GM18867 (cell line): Measurements from ENCODE around the gene EPN2.
"Not testable (repeated sequence)": the region's sequence is repeated elsewhere in the genome, so short reads cannot be mapped to it uniquely, and the experiment has no call there.

Experiments used
- ATAC-seq: cut with Tn5 transposase; IDR thresholded peaks from one replicate; pipeline ENCODE4 v1.9.1; 2021; ENCODE audit warnings: mild to moderate bottlenecking, moderate library complexity; ENCODE audit not compliant: unreplicated experiment

Gene EPN2

DNA sequence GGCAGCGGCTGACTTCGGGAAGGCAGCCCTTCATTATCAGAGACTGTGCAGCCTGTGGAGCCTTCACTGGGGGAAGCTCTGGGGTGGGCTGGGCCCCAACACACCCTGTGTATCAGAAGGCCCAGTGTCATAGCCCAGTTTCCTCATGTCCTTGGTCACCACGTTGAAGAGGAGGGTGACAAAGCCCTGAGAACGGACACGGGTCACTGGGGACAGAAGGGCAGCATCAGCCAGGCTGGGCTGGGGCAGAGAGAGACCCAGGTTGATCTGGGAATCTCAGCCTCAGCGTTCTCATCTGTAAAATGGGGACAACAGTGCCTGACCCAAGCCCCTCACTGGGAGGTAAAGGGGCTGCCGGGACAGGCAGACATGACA is 106.1 kb downstream of the EPN2 start:
- ATAC-seq, result no peak

DNA sequence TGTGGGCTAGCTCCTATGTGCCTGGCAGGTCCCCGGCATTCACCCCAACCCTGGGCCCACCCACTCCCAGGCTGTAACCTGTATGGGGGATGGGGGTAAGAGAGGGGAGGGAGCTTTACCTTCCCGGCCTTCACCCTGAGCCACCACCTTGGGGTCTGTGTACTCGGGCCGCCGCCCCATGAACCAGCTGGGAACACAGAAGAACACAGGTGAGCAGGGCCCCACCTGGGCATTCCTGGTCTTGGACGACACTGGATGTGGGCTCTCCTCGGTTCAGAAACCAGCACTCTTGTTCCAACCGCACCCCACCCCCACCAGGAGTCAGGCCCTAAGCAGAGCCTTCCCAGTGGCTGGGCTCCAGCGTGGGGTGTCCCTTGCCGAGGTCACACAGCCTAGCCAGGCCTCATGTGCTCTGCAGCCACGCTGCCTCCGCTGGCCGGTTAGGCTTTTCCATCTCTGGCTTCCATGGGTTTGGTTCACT is 106.5 kb downstream of the EPN2 start:
- no peak for ATAC-seq

DNA sequence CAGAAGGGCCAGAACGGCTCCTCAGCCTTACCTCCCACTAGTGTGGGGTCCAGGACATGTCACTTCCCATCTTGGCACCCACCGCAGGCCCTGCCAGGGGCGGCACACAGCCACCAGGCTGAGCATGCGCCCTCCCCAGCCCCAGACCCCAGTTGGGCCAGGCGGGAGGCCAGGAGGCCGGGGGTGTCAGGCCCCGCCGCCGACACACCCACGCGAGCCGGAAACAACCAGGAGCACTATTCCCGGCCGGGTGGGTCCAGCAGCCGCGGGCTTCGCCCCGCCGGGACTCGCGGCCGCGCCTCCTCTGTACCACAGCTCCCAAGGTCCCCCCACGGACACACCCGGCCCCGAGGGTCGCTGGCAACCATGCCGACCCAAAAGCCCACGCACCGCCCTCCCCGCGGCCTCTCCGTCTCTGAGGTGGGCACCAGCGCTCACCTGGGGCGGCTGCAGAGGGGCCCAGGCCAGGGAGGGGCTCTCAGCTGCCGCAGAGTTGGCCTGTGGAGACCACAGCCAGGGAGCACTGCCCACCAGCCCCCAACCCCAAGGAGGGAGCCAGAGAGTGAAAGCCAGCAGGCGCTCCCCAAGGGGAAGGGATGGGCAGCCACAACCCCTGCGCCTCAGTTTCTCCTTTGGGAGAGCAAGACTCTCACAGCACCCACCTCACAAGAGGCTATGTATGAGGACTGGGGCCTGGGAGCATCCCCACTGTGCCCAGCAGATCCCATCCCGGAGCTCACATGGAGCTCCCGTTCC is 107.3 kb downstream of the EPN2 start:
- ATAC-seq, result no peak

DNA sequence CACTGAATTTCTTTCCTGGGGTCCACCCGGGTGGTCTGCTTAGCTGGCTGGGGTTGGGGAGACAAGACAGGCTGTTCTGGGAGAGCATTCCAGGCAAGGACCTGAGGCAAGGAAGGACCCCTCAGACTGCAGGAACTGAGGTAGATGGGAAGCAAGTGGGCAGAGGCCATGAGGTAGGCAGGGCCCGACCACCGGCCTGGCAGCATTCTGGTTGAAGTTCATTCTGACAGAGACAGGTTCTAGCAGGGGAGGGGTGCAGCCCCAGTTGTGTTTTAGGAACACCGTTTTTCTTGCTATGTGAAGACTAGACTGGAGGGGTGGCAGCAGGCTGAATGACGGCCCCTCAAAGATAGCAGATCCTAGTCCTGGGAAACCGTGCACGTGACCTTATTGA is 107.9 kb downstream of the EPN2 start:
- ATAC-seq, result no peak

DNA sequence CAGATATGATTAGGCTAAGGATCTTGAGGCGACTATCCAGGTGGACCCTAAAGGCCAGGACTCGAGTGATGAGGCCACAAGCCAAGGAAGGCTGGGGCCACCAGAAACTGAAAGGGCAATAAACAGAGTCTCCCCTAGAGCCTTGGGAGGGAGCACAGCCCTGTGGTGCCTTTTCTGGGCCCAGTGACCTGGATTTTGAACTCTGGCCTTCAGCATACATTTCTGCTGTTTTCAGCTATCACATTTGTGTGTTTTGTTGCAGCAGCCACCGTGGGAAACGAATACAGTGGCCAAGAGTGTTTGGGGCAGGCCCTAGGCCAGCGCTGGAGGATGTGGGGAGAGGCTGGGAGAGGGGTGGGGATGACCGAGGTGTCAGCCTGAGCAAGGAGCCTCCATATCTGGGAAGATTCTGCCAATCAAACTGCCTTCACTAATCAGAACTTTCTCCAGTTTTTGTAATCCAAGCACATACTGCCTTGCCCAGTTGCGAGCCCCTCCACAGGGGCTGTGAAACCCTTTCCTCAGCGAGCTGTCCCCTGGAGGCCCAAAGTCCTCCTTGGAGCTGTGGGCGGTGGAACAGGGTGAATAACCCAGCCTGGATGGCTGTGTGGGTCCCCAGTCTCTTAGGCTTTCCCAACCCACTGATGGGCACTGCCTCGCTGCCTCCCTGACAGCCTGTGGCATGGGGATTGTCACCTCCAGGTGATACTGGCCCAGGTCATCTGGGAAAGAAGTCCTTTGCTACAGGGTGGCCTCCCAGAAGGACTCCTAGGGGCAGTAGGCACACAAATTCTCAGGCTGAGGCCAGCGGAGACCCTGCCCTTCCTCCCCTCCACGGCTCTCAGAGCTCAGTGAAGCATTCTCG is 108.6 kb downstream of the EPN2 start:
- no peak for ATAC-seq

DNA sequence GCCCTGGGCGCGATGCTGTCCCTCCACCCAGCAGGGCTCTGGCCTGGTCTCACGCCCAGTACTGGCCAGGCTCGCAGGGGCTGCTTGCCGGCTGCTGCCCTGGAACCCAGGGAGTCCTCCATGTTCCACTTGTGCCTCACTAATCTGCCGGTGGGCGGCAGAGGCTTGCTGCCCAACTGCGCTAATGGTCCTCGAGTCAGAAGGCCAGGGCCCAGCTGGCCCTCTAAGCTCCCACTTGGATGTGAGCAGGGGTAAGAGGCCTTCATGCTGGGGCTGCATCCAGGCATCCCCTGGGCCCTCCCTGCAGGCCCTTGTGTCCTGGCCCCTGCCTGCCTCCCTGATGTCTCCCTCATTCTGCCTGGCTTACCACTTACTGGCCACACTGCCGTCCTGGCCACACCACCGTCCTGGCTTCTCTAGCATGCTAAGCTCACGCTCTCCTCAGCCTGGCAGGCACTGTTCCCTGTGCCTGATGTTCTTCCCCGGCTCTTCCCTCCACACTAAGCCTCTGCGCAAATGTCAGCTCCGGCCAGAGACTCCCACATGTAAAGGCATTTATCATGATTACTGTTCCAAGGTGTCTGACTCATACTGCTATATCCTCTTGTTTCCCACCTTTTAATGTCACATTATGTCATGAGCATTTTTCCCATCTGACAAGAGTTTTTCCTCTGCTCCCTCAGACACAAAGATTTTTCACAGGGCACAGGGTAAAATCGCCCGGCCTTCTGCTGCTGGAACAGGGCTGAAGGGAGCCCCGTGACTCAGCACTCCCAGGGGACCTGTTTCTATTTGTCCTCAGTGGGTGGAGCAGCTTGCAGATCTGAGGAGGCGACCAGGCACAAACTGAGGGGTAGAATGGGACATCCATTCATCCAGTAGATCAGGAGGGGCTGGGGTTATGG is 109.4 kb downstream of the EPN2 start:
- ATAC-seq, result no peak

DNA sequence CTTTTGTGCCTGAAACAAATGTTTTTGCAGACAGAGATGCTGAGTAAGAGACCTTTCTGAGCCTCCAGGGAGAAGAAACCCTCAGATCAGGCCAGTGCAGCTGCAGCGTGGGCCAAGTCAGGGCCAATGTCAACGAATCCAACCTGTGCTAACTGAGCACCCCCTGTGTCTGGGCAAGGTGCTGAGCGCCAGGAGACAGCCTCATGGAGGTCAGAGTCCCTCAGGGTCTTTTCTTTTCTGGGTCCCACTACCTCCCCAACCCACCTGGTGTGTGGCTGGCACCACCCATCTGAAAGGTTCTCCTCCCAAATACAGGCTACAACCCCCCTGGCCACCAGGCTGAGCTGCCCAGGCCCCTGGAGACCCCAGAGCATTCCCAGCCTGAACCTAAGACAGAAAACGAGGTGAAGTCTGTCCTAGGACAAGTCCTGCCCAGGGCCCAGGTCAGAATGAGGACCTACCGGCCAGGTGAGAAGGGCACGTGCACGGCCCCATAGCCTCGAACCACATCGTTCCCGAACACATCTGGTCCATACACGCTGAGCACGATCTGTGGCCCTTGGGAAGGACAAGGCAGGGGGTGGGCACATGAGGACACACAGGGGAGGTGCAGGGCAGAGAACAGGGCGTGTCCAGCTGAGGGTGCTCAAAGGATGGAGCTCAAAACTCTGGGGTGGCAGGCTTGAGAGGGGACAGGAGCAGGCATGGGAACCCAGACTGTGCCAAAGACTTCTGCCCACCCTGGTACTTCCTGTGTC is 110.3 kb downstream of the EPN2 start:
- no peak for ATAC-seq

DNA sequence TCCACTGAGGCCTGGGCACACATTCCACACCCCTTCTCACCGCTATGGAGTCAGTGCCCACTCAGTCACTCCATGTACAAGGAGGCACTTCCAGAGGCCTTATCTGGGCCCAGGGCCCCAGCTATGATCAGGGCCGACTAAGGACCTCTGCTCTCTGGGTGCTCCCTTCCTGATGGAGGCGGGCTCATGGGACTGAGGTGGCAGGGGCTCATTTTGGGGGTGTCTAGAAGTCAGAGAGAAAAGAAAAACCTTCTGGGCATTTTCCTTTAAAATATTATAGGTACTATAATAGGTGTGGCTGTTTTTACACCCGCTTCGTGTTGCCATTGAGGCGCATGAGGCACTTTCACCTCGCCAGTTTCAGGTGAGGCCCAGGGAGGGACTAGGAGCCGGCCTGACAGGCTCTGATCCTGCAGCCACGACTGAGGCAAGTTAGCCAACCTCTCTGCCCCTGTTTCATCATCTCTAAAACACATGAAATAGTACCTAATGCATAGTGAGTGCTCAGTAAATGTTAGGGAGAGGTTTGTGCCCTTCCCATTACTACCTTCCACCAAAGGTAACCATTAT is 111.0 kb downstream of the EPN2 start:
- no peak for ATAC-seq

DNA sequence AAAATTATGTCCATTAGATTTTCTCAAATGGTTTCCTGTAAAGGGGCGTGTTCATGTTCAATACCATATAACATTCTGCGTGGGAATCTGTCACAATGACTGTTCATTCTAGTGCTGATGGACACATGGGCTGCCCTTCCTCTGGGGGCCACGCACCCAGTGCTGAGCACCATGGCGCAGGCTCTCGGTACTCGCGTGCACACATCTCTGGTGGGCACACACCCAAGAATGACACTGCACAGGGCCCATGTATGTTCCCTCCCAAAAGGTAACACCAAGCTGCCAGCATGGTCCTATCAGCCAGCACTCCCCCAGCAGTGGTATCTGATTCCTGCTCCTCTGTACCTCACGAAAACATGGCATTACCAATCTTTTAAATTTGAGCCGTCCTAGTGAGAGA is 111.6 kb downstream of the EPN2 start:
- no peak for ATAC-seq

DNA sequence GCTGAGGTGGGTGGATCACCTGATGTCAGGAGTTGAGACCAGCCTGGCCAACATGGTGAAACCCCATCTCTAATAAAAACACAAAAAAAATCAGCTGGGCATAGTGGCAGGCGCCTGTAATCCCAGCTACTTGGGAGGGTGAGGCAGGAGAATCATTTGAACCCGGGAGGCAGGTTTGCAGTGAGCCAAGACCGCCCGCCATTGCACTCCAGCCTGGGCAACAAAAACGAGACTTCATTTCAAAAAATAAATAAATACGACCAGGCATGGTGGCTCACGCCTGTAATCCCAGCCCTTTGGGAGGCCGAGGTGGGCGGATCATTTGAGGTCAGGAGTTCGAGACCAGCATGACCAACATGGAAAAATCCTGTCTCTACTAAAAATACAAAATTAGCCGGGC is 116.2 kb downstream of the EPN2 start:
- ATAC-seq, result not testable (repeated sequence)

DNA sequence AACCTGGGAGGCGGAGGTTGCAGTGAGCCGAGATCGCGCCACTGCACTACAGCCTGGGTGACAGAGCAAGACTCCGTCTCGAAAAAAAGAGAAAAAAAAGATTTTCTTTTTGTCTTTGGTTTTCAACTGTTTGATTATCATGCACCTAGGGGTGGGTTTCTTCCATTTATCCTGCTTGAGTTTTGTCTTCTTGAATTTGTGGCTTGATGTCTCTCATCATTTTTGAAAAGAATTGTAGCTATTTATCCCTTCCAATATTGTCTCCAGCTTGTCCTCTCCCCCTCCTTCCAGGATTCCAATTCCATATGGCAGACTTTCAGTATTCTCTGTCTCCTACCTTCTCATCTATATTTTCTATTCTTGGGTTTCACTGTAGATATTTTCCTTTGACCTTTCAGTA is 117.6 kb downstream of the EPN2 start:
- no peak for ATAC-seq

DNA sequence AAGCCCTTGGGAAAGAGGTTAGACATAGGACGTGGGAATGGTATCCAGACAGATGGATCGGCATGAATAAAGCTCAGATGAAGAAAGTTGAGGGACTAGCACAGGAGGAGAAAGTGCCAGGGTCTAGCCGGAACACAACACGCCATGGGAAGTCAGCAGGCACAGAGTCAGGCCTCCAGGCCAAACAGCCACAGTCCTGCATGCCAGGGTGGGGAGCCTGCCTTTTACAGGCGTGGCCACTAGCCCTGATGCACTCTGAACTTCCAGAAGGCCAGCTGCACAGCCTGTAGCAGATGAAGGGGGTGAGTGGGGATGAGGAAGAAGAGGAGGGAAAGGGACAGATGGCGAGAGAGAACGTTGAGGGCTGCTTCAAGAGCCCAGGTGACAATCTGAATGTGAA is 120.2 kb downstream of the EPN2 start:
- ATAC-seq, result no peak

DNA sequence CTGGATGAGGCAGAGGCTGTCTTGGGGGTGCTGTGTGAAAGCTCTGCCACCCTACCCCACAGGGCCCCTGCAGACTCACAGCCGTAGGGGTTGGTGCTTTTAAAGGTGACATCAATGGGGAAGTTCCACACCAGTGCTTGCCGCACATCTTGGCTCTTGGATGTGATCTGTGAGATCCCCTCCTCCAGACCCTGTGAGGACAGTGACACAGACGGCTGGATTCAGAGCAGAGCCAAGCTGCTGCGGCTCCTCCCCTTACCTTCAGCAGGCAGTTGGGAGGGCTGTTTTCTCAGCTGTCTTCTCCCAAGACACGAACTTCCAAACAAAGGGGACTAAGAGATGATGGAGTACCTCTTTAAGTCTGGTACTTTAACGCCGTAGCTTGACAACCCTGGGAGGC is 120.6 kb downstream of the EPN2 start:
- no peak for ATAC-seq

DNA sequence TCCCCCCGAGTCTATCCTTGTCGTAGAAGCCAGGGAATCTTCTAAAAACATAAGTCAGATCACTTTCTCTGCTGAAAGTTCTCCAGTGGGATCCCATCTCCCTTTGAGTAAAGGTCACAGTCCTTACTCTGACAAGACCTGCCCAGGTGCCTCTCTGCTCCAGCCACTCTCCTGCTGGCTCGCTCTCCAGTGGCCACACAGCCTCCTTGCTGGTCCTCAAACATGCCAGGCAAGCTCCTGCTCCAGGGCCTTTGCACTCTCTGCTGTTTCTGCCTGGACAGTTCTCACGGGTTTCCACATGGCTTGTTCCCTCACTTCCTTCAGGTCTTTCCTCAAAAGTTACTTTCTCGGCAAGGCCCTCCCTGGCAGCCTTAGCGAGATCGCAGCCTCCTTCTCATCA is 122.0 kb downstream of the EPN2 start:
- no peak for ATAC-seq

DNA sequence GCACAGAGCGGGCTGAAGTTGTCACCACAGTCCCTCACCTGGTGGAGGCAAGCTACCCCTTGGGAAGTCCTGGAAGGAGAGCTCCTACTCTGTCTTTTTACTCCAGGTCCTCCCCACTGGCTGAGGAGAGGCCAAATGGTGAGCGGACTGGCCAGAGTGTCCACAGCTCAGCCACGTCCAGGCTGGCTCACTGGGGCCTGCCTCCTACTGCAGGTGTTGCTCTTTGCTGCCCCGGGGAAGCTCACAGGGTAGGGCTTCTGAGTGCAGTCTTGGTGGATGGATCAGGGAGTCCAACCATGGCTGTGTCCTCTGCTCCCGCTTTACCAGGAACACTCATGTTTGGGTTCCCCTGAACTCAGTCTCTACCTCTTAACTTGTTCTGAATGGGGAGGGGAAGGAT is 122.7 kb downstream of the EPN2 start:
- no peak for ATAC-seq

DNA sequence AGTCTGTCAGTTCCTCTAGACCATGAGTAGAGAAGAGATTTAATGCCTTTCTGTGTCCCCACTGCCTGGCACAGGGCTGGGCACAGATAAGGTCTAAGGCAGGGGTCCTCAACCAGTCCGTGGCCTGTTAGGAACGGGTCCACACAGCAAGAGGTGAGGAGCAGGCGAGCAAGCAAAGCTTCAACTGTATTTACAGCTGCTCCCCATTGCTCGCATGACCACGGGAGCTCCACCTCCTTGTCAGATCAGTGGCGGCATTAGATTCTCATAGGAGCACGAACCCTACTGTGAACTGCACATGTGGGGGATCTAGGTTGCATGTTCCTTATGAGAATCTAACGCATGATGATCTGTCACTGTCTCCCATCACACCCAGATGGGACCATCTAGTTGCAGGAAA is 123.6 kb downstream of the EPN2 start:
- no peak for ATAC-seq

DNA sequence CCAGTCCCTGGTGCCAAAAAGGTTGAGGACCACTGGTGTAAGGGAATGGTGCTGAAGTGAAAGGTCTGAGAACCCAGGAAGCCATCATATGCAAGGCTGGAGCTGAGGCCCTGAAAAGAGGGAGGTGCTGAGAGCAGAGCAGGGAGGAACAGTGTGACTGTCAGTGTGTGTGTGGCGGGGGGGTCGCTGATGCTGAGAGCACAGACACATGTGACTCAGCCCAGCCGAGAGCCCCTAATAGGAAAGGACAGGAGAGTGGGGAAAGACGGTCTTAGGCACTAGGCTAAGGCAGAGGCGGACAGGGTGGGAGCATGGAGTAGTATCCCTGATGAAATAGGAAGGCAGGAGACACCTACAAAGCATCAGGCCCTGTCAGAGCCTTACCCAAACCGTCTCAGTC is 124.2 kb downstream of the EPN2 start:
- no peak for ATAC-seq

DNA sequence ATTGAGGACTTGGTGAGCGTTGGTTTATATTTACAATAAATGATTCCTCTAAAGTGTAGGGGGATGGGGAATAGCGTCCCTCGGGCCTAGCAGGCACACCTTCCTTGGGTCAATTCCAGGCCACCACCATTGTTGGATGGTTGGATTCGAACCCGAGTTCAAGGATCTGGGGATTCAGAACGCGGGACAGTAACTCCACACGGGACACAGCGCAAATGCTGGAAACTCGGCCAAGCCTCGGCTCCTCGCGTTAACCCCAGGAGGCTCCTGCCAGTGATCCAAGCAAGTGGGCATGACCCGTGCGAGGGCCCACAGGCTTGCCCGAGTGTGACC is 124.7 kb downstream of the EPN2 start:
- no peak for ATAC-seq

DNA sequence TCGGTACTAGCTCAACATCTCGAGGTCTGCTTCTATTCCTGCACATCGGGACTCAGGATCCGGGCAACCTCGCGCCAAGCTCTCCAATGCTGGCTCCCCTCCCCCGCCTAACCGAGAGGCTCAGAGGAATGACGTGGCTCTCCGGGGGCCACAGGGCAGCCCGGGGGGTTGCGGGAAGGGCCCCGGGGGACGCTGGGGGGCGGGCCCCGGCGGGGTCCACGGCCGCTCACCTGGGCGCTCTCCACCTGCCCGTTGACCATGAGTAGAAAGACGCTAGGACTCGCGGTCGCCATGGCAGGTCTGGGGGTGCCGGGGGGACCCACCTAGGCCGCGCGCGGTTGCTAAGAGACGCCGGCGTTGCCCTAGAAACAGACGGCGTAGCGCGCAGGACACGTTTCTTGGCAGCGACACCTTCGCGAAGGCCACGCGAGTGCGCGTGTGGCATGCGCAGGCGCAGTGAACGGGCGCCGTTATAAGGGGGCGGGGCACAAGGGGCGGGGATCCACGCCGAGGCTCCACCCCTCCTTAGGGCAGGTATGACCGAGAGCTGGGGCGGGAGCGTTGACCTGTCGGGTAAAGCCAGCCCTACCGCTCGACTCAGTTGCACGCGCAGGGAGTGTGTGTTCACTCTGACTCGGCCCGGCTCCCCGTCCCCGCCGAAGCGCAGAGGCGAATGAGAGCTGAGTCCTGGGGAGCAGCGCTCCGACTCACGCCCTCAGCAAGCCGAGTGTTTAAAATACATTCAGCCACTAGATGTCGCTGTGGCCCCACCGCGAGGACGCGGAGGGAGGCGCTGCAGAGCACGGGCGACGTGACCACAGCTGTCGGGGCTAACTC is 125.3 kb downstream of the EPN2 start, which contains the start of gene B9D1:
Gene B9D1 (minus strand): TSS at position 447 of the 837 bp plus-strand sequence. CDS start 154 bp downstream, at position 293.
- peak; percentile 77 for ATAC-seq
